Smooth muscle cell (in vitro differentiated cells): Measurements from ENCODE around the gene LILRB5. TPM values are rescaled to one million over a fixed set of nuclear protein-coding genes. Genes with fewer than 3 reads are reported as not detected.
"Not testable (repeated sequence)": the region's sequence is repeated elsewhere in the genome, so short reads cannot be mapped to it uniquely, and the experiment has no call there.

Experiments used
- DNase-seq: peaks from one replicate; lab custom pipeline; 2025; ENCODE audit not compliant: unreplicated experiment; lab: John Stamatoyannopoulos, UW
- H2AFZ ChIP-seq: fragments of 200-600 bp; sonication (generic); 2 replicates; pipeline ENCODE4 v1.6.0; 2016; ENCODE audit warnings: antibody characterized with exemption, low read depth, mild to moderate bottlenecking
- H3F3A ChIP-seq: fragments of 200-600 bp; sonication (generic); 2 replicates; pipeline ENCODE4 v1.6.0; 2017; ENCODE audit warnings: antibody characterized with exemption, low read depth
- H3K27ac ChIP-seq: fragments of 200-600 bp; sonication (generic); 2 replicates; pipeline ENCODE4 v1.5.1; 2016; ENCODE audit warnings: low read depth, mild to moderate bottlenecking
- H3K27me3 ChIP-seq: fragments of 200-600 bp; sonication (generic); 2 replicates; pipeline ENCODE4 v1.6.1; 2016; ENCODE audit warnings: low read depth, mild to moderate bottlenecking
- H3K36me3 ChIP-seq: fragments of 200-600 bp; sonication (generic); 2 replicates; pipeline ENCODE4 v1.5.1; 2016; ENCODE audit warnings: low read depth
- H3K4me1 ChIP-seq: fragments of 200-600 bp; sonication (generic); 2 replicates; pipeline ENCODE4 v1.5.1; 2016; ENCODE audit warnings: low read depth
- H3K4me2 ChIP-seq: fragments of 200-600 bp; sonication (generic); 2 replicates; pipeline ENCODE4 v1.6.0; 2016; ENCODE audit warnings: mild to moderate bottlenecking
- H3K4me3 ChIP-seq: fragments of 200-600 bp; sonication (generic); 2 replicates; pipeline ENCODE4 v1.5.1; 2016; ENCODE audit warnings: mild to moderate bottlenecking
- H3K79me2 ChIP-seq: fragments of 200-600 bp; sonication (generic); 2 replicates; pipeline ENCODE4 v1.6.0; 2016; ENCODE audit warnings: low read depth, mild to moderate bottlenecking
- H3K9ac ChIP-seq: fragments of 200-600 bp; sonication (generic); 2 replicates; pipeline ENCODE4 v1.6.0; 2016; ENCODE audit warnings: low read depth
- H3K9me3 ChIP-seq: fragments of 200-600 bp; sonication (generic); replicated peaks from 2 replicates; pipeline ENCODE4 v1.5.1; 2016; ENCODE audit warnings: low read depth
- H4K20me1 ChIP-seq: fragments of 200-600 bp; sonication (generic); 2 replicates; pipeline ENCODE4 v1.6.0; 2016; ENCODE audit warnings: low read depth
- CTCF ChIP-seq: fragments of 200-600 bp; sonication (generic); IDR thresholded peaks from 2 replicates; pipeline ENCODE4 v1.5.1; 2017; ENCODE audit warnings: borderline replicate concordance, mild to moderate bottlenecking, antibody characterized with exemption; ENCODE audit not compliant: insufficient read depth, poor library complexity, severe bottlenecking
- WGBS: methylation state at CpG from one replicate; pipeline ENCODE4 v1.1.7; 2016; ENCODE audit warnings: low lambda C conversion rate; 5-methylcytosine and 5-hydroxymethylcytosine counted together
- polyA plus RNA-seq: library from polyadenylated mRNA; unstranded; fragments of >200 nt; fragmentation: Nextera tagmentation; extraction: Ambion mirVana; gene quantifications from 2 replicates; pipeline ENCODE4 v1.2.1, GENCODE V29; 2016
- total RNA-seq: library from RNA; depleted of rRNA; stranded (reverse); fragments of >200 nt; gene quantifications from 2 replicates; pipeline ENCODE4 v1.2.3, GENCODE V29; 2014

The LILRB5 gene
- total and polyA plus RNA-seq, 2 experiments from 2014 or later: not detected

GRCh38 chr19:54282686-54283470, 25.8 kb upstream of the LILRB5 start:
- Histone ChIP-seq H3F3A (no peaks in the 10 kb centered on the region), H3K9me3 (no peaks in the 10 kb centered on the region), H3K9ac (no peak overlapping the region), H3K36me3 (no peaks in the 10 kb centered on the region), H3K4me3 (no peak overlapping the region), H3K4me1 (no peaks in the 10 kb centered on the region), H4K20me1 (no peaks in the 10 kb centered on the region), H3K27me3 (peaks cover 3% of the 10 kb centered on the region), H3K27ac (no peak overlapping the region), H3K79me2 (no peaks in the 10 kb centered on the region), H3K4me2 (no peak overlapping the region), H2AFZ (no peak overlapping the region)
- no peak for DNase-seq
- WGBS: 85% methylated on average over 9 of the region's 9 CpGs
- TF ChIP-seq CTCF: no peak

GRCh38 chr19:54281729-54282075, 24.6 kb upstream of the LILRB5 start:
- H3K79me2 ChIP-seq, H4K20me1 ChIP-seq, H3K36me3 ChIP-seq, DNase-seq, H3K4me3 ChIP-seq, H3K9ac ChIP-seq, H2AFZ ChIP-seq, H3K9me3 ChIP-seq, H3F3A ChIP-seq, H3K27ac ChIP-seq, H3K4me1 ChIP-seq, H3K27me3 ChIP-seq, H3K4me2 ChIP-seq: not testable (repeated sequence)
- WGBS: 82% methylated on average over 5 of the region's 5 CpGs

GRCh38 chr19:54281007-54281728, 24.1 kb upstream of the LILRB5 start, which contains the start of gene LILRB2:
Gene LILRB2 (minus strand): TSS chr19:54281110. CDS start chr19:54280496, 614 bp downstream.
- Histone ChIP-seq H3K4me2 (no peak within 1 kb of the TSS), H3K4me1 (no peaks in the 10 kb centered on the region), H4K20me1 (no peaks in the 10 kb centered on the region), H3K4me3 (no peak within 1 kb of the TSS), H3F3A (no peaks in the 10 kb centered on the region), H3K9me3 (no peaks in the 10 kb centered on the region), H3K36me3 (no peaks in the 10 kb centered on the region), H2AFZ (no peak within 1 kb of the TSS), H3K9ac (no peak within 1 kb of the TSS), H3K27ac (no peak within 1 kb of the TSS), H3K27me3 (peaks cover 3% of the 10 kb centered on the region), H3K79me2 (no peaks in the 10 kb centered on the region)
- no peak for TF ChIP-seq CTCF
- DNase-seq: no peak
- WGBS: 89% methylated on average over 12 of the region's 12 CpGs

- H3K27ac ChIP-seq, H2AFZ ChIP-seq, H3K4me1 ChIP-seq, DNase-seq, H3K9ac ChIP-seq, H3K9me3 ChIP-seq, H3K36me3 ChIP-seq, H3K79me2 ChIP-seq, H3K4me3 ChIP-seq, H3F3A ChIP-seq, H4K20me1 ChIP-seq, H3K4me2 ChIP-seq, H3K27me3 ChIP-seq: not testable (repeated sequence)
- WGBS: 84% methylated on average over 10 of the region's 10 CpGs
Observed at GRCh38 chr19:54280441-54280840, 23.4 kb upstream of the LILRB5 start.

GRCh38 chr19:54280025-54280424, 23.0 kb upstream of the LILRB5 start:
- H3K36me3 ChIP-seq, H4K20me1 ChIP-seq, H3K4me1 ChIP-seq, H3K27ac ChIP-seq, DNase-seq, H3K4me3 ChIP-seq, H3K27me3 ChIP-seq, H2AFZ ChIP-seq, H3K4me2 ChIP-seq, H3K79me2 ChIP-seq, H3F3A ChIP-seq, H3K9ac ChIP-seq, H3K9me3 ChIP-seq: not testable (repeated sequence)
- WGBS: 45% methylated on average over 4 of the region's 4 CpGs
